Measurements from ENCODE around the gene STEAP2. TPM values are rescaled to one million over a fixed set of nuclear protein-coding genes. Genes with fewer than 3 reads are reported as not detected.

Gene STEAP2
- total and polyA plus RNA-seq, 2 of the 4 experiments (the other 2 are of a cell fraction): 1.8 to 3.9 TPM

DNA sequence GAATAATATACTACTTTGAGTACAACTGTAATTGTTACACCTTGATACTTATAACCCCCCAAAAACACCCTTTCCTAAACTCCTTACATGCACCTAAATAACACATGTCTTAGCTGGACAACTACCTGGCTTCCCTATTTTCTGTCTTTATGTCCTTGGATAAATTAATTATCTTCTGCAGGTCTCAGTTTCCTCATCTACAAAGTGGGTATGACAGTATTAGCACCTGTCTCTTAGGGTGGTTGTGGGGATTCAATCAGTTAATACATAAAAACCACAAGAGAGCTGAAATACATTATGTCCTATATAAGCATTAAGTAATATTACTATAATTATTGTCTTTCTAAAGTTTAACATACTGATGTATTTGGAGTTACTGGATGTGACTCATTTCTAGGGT lies 10.8 kb downstream of the STEAP2 start:
- DNase-seq (no peak), ATAC-seq (ENCODE audit: low read depth) (no peak)
- no peak overlapping the region for H2BK120ac ChIP-seq (ENCODE audit: low read depth, low read length)
- H3K14ac ChIP-seq (replicated peaks; ENCODE audit: low read depth, low read length): no peak overlapping the region
- H3K9me3 ChIP-seq (ENCODE audit: control insufficient read depth, insufficient read depth, low read length): no peaks in the 10 kb centered on the region
- no peaks in the 10 kb centered on the region; a peak in 1 of 4 replicates for H3K79me1 ChIP-seq (ENCODE audit: low read depth in 1 of 2, low read length in 2 of 2)
- no peak overlapping the region for H2BK15ac ChIP-seq (ENCODE audit: low read depth, low read length)
- no peaks in the 10 kb centered on the region for H3K9me1 ChIP-seq (ENCODE audit: insufficient read depth, low read length)
- H3K4me1 ChIP-seq (ENCODE audit: control insufficient read depth, insufficient read depth, low read length): no peaks in the 10 kb centered on the region
- no peak overlapping the region for H2AFZ ChIP-seq (replicated peaks; ENCODE audit: low read length, poor library complexity)
- no peak overlapping the region for H3K18ac ChIP-seq (ENCODE audit: low read depth, low read length)
- in situ Hi-C loops (cut with MboI; ENCODE audit: low sequenced_read_pairs) (no loop called here), intact Hi-C loops (cut with micrococcal nuclease) (no loop called here), dilution Hi-C loops (cut with HindIII; ENCODE audit: low sequenced_read_pairs, unreplicated experiment) (no loop called here)
- no peak overlapping the region for H4K8ac ChIP-seq (ENCODE audit: low read depth in 2 of 2, low read length in 2 of 2)
- no peak overlapping the region for H2BK20ac ChIP-seq (ENCODE audit: low read depth, low read length)
- H3K36me3 ChIP-seq (ENCODE audit: control insufficient read depth, insufficient read depth, low read length): no peaks in the 10 kb centered on the region
- no peak overlapping the region for H4K91ac ChIP-seq (ENCODE audit: insufficient read depth, low read depth, low read length)
- no peaks in the 10 kb centered on the region for H4K20me1 ChIP-seq (ENCODE audit: insufficient read depth, low read length)
- BruUV-seq (replicated peaks): no TSS peak
- no peak overlapping the region for H3K27ac ChIP-seq (ENCODE audit: insufficient read depth, low read length)
- H3K56ac ChIP-seq (ENCODE audit: extremely low read depth, insufficient read depth, low read length): no peak overlapping the region
- no peak overlapping the region for H2AK5ac ChIP-seq (ENCODE audit: low read depth, low read length)
- TF ChIP-seq CHD1 (IDR thresholded peaks at IDR 0.05; ENCODE audit: low read depth, low read length) (no peak), MXI1 (IDR thresholded peaks at IDR 0.05; ENCODE audit: borderline replicate concordance, low read depth, low read length) (no peak), NFE2L2 (IDR thresholded peaks at IDR 0.05; ENCODE audit: low read depth, low read length) (no peak), RAD21 (IDR thresholded peaks at IDR 0.05; ENCODE audit: low read length) (no peak), RCOR1 (IDR thresholded peaks at IDR 0.05; ENCODE audit: insufficient replicate concordance, low read length) (no peak), MAZ (IDR thresholded peaks at IDR 0.05; ENCODE audit: borderline replicate concordance, low read depth, low read length) (no peak), POLR2A (IDR thresholded peaks at IDR 0.05; ENCODE audit: low read depth, low read length) (no peak), SMC3 (IDR thresholded peaks at IDR 0.05; ENCODE audit: low read depth, low read length) (no peak), CEBPB (IDR thresholded peaks at IDR 0.05; ENCODE audit: low read depth, low read length) (no peak), MAFK (IDR thresholded peaks at IDR 0.05; ENCODE audit: low read depth, low read length) (no peak), FOS (IDR thresholded peaks at IDR 0.05; ENCODE audit: low read depth, low read length) (no peak), RFX5 (IDR thresholded peaks at IDR 0.05; ENCODE audit: low read depth, low read length) (no peak)
- TF ChIP-seq, protein P1, sequence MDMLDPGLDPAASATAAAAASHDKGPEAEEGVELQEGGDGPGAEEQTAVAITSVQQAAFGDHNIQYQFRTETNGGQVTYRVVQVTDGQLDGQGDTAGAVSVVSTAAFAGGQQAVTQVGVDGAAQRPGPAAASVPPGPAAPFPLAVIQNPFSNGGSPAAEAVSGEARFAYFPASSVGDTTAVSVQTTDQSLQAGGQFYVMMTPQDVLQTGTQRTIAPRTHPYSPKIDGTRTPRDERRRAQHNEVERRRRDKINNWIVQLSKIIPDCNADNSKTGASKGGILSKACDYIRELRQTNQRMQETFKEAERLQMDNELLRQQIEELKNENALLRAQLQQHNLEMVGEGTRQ (IDR thresholded peaks at IDR 0.05; ENCODE audit: low read depth, low read length): no peak
- TF ChIP-seq, protein P2, sequence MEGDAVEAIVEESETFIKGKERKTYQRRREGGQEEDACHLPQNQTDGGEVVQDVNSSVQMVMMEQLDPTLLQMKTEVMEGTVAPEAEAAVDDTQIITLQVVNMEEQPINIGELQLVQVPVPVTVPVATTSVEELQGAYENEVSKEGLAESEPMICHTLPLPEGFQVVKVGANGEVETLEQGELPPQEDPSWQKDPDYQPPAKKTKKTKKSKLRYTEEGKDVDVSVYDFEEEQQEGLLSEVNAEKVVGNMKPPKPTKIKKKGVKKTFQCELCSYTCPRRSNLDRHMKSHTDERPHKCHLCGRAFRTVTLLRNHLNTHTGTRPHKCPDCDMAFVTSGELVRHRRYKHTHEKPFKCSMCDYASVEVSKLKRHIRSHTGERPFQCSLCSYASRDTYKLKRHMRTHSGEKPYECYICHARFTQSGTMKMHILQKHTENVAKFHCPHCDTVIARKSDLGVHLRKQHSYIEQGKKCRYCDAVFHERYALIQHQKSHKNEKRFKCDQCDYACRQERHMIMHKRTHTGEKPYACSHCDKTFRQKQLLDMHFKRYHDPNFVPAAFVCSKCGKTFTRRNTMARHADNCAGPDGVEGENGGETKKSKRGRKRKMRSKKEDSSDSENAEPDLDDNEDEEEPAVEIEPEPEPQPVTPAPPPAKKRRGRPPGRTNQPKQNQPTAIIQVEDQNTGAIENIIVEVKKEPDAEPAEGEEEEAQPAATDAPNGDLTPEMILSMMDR (conservative IDR thresholded peaks at IDR 0.05; ENCODE audit: low read depth, low read length): no peak
- TF ChIP-seq, protein P3, sequence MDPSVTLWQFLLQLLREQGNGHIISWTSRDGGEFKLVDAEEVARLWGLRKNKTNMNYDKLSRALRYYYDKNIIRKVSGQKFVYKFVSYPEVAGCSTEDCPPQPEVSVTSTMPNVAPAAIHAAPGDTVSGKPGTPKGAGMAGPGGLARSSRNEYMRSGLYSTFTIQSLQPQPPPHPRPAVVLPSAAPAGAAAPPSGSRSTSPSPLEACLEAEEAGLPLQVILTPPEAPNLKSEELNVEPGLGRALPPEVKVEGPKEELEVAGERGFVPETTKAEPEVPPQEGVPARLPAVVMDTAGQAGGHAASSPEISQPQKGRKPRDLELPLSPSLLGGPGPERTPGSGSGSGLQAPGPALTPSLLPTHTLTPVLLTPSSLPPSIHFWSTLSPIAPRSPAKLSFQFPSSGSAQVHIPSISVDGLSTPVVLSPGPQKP (IDR thresholded peaks at IDR 0.05; ENCODE audit: borderline replicate concordance, low read depth, low read length): no peak
- H3K4me2 ChIP-seq (ENCODE audit: low read depth, low read length): no peak overlapping the region
- H4K5ac ChIP-seq (ENCODE audit: low read depth, low read length): no peak overlapping the region
- H3K4ac ChIP-seq (ENCODE audit: low read depth, low read length): no peak overlapping the region
- POLR2A ChIA-PET (ENCODE audit: unreplicated experiment): no interaction called here
- no peak overlapping the region for H3K9ac ChIP-seq (ENCODE audit: low read depth, low read length)
- no peak overlapping the region for H3K23ac ChIP-seq (ENCODE audit: low read depth, low read length)
- CTCF ChIA-PET: interaction anchor here (2.2 kb wide), 1 partner anchor 11 kb away, joined by 6 read pairs; the partner anchor contains the start of gene STEAP2
- H2AK9ac ChIP-seq (replicated peaks; ENCODE audit: low read depth, low read length, poor library complexity): no peak overlapping the region
- no peak overlapping the region for H3K4me3 ChIP-seq (ENCODE audit: insufficient read depth, low read depth, low read length)
- H2BK5ac ChIP-seq (ENCODE audit: low read depth, low read length, poor library complexity, severe bottlenecking): no peak overlapping the region
- no peaks in the 10 kb centered on the region for H3K27me3 ChIP-seq (ENCODE audit: control insufficient read depth, insufficient read depth, low read length)

Data from IMR-90 (cell line).